ENCODE measurements around the gene APP.

Gene APP

GRCh38 chr21:26170471-26171257, at the start of gene APP:
Gene APP, minus strand, starts transcription at chr21:26170770. Its CDS starts 150 bp downstream, at chr21:26170620.
- DNase-seq = peak; percentile 79 to 88

DNA sequence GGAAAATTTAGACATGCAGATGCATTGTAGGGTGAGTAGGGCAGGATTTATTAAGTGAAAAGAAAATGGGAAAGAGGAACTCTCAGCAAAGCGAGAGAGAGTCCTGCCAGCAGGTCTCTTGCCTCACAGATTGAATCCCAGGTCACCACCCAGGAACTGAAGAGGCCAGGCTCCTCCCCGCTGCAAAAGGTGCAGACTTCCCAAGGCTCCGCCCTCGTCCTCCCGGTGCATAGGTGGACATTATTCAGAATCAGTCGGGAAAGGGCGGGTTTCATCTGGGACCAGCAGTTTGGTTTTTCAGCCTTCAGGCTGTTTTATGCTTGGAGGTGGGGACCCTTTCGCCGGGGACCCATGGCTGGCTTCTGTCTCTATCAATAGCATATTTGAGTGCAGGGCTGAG, 41.6 kb upstream of the APP start:
- no peak for DNase-seq

DNA sequence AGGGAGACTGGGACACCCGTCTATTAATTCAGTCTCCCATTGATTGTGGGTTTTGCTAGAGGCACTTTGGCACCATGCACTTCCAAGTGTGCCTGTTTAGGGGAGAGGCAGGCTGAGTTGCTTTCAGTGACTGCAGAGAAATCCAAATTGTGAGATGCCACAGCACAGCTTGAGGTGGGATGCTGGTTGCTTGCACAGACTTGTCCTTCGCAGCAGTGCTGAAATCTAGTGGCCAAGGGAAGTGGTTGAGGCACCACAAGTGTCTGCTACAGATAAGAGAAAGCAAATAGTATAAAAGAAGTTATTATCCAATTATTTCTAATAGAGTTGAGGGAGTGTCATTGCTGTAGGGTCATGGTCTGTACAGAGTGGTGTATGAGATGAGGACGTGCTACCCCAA, 40.0 kb upstream of the APP start:
- DNase-seq = no peak

- DNase-seq = no peak
These were observed 36.5 kb upstream of the APP start for GRCh38 chr21:26207021-26207420.

DNA sequence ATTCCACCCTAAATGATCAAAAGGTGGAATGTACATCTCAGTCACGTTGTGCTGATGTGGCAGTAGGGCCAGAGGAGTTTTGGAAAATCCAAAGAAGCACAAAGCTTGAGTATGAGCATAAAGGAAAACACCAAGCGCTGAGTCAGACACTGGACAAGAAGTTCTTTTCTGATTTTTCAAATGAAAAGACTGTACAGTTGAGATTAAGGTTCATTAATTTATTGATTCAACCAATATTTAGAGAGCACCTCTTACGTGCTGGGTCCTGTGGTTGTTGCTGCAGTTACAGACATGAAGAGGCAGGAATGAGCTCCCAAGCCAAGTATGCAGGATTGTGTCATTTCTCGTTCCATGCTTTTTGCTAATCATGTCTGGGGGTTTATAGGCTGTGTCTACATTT, 28.9 kb upstream of the APP start:
- DNase-seq = no peak

GRCh38 chr21:26195708-26196107, 25.1 kb upstream of the APP start:
- no peak for DNase-seq

GRCh38 chr21:26194811-26195251, 24.3 kb upstream of the APP start:
- no peak for DNase-seq

DNA sequence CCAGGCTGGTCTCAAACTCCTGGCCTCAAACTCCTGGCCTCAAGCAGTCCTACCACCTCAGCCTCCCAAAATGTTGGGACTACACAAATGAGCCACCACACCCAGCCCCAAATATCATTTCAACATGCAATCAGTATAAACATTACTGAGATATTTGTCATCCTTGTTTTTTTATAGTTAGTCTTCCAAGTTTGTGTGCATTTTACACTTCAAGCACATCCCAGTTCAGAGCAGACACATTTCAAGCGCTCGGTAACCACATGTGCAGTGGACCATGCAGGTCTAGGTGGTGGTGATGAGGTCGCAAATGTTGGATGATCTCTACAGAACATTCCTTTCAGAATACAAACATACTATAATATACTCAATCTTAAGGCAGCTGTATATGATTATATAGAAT, 23.8 kb upstream of the APP start:
- DNase-seq = no peak

DNA sequence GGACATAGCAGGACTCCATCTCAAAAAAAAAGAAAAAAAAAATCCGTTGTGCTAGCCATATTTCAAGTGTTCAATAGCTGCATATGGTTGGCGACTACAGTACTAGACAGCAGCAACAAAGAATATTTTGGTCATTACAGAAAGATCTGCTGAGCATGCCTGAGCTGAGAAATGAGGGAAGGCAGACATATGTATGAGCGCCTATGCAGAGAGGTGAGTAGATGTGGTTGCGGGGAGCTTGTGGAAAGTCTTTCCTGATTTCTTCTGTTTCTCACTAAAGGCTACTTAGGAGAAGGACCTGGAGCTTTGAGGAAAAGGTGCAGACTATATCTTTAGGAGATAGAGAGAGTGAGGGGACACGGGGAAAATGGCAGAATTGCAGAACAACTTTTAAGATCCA, 21.0 kb upstream of the APP start:
- DNase-seq = no peak

DNA sequence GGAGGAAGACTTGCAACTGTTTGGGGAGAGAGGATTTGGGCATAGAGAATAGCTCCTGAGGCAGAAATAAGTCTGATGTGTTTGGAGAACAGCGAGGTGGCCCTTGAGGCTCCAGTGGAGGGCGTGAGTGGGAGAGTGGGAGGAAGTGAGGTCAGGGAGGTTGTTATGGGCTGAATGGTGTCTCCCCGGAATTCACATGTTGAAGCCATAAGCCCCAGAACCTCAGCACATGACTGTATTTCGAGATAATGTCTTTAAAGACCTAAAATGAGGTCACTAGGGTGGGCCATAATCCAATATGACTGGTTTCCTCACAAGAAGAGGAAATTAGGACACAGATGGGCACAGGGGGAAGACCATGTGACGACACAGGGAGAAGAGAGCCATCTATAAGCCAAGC, 17.9 kb upstream of the APP start:
- no peak for DNase-seq

DNA sequence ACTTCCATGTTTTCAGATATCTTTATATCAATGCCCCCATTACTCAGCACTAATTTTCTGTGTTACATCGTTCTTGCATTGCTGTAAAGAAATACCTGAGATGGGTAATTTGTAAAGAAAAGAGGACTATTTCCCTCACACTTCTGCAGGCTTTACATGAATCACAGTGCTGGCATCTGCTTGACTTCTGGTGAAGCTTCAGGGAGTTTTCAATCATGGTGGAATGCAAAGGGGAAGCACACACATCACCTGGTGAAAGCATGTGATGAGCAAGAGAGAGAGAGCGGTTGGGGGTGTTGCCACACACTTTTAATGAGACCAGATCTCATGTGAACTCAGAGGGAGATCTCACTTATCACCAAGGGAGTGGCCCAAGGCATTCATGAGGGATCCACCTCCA, 14.9 kb upstream of the APP start:
- no peak for DNase-seq

GRCh38 chr21:26185021-26185420, 14.5 kb upstream of the APP start:
- no peak for DNase-seq

GRCh38 chr21:26179501-26179900, 8.9 kb upstream of the APP start:
- no peak for DNase-seq

- DNase-seq = no peak
These were observed 7.3 kb upstream of the APP start for GRCh38 chr21:26177746-26178426.

- DNase-seq = no peak
These were observed 6.6 kb upstream of the APP start for GRCh38 chr21:26177187-26177586.

- DNase-seq = no peak
These were observed 909 bp upstream of the APP start for GRCh38 chr21:26171258-26172100.

GRCh38 chr21:26169611-26170470, 729 bp downstream of the APP start:
- DNase-seq = peak; percentile 6 to 25

GRCh38 chr21:26169061-26169610, 1.4 kb downstream of the APP start:
- peak; percentile 43 to 58 for DNase-seq

DNA sequence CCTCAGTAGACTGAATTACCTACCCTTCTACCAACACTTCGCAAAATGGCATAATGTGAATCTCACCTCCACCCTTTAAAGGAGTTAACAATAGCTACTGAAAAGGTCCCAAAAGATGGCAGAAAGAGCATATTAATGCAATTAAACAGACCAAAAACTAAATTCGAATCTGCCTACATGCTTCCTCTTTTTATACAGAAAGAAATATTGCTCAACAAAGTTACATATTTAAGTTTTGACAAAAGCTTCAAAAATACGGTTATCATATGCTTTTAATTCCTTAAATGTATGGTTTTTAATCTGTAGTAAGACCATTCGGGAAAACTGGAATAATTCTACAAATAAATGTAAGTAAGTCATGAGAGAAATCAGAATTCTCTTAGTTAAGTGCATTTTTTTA, 2.2 kb downstream of the APP start:
- no peak for DNase-seq

- DNase-seq = no peak
These were observed 3.0 kb downstream of the APP start for GRCh38 chr21:26167593-26167992.

DNA sequence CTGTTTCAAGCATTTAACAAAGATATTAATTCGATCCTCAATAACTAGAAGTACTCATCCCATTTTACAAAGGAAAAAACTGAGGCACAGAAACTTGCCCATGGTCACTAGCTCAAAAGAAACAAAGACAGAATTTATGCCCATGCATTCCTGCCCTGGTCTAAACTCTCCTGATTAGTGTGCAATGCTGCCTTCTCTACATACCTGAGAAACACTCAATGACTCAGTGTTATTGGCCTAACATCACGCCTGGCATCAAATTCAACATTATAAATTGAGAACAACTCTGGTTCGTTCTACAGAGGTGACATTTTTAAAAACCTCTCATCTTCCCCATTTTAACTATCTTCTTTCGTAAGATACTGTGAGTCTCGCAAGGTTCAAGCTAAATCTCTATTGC, 5.2 kb downstream of the APP start:
- no peak for DNase-seq

GRCh38 chr21:26164311-26164710, 6.3 kb downstream of the APP start:
- DNase-seq = no peak

All from CD4-positive, alpha-beta T cell treated with Interferon alpha-2 for 1 hour (primary cell).